Activated CD4-positive, alpha-beta T cell treated with anti-CD3 and anti-CD28 coated beads, Interleukin-2, Interleukin-4, amounts not matched to agents 100 ng/mL and 50 ng/mL, durations not matched to agents 16 hours and 8 hours (primary cell): ENCODE data around the gene KRTAP10-10.
"Not testable (repeated sequence)": the region's sequence is repeated elsewhere in the genome, so short reads cannot be mapped to it uniquely, and the experiment has no call there.

Experiments
- DNase-seq: peaks from one replicate; pipeline ENCODE4 v3.0.0-alpha.2; 2020; ENCODE audit warnings: low spot score

KRTAP10-10 gene

GRCh38 chr21:44650265-44650972, 13.3 kb downstream of the KRTAP10-10 start:
- no peak for DNase-seq

- no peak for DNase-seq
Observed at GRCh38 chr21:44650973-44651675, 14.0 kb downstream of the KRTAP10-10 start.

- DNase-seq: no peak
Observed at GRCh38 chr21:44653123-44653522, 16.0 kb downstream of the KRTAP10-10 start.

GRCh38 chr21:44653656-44654575, 16.8 kb downstream of the KRTAP10-10 start:
- DNase-seq: no peak

GRCh38 chr21:44654576-44655175, 17.5 kb downstream of the KRTAP10-10 start, which contains the start of gene KRTAP12-4:
KRTAP12-4 (minus strand) TSS chr21:44654659; CDS start chr21:44654614, 45 bp downstream.
- DNase-seq: no peak

- DNase-seq: no peak
Observed at GRCh38 chr21:44656868-44657267, 19.7 kb downstream of the KRTAP10-10 start.

- peak; percentile 46 for DNase-seq
Observed at GRCh38 chr21:44657635-44658540, 20.7 kb downstream of the KRTAP10-10 start, which contains the start of gene KRTAP12-3. KRTAP12-3 (plus strand) TSS chr21:44657932; CDS start chr21:44657980, 48 bp downstream.

GRCh38 chr21:44658541-44658910, 21.4 kb downstream of the KRTAP10-10 start:
- no peak for DNase-seq

- DNase-seq: no peak
Observed at GRCh38 chr21:44658913-44659595, 21.9 kb downstream of the KRTAP10-10 start.

- DNase-seq: not testable (repeated sequence)
Observed at GRCh38 chr21:44661567-44661966, 24.4 kb downstream of the KRTAP10-10 start.

- DNase-seq: no peak
Observed at GRCh38 chr21:44664691-44665090, 27.5 kb downstream of the KRTAP10-10 start.

GRCh38 chr21:44666401-44667320, 29.5 kb downstream of the KRTAP10-10 start, which contains the start of gene KRTAP12-2:
KRTAP12-2 (minus strand) TSS chr21:44666927; CDS start chr21:44666886, 41 bp downstream.
- DNase-seq: no peak

- DNase-seq: no peak
Observed at GRCh38 chr21:44667612-44668011, 30.5 kb downstream of the KRTAP10-10 start.

GRCh38 chr21:44670642-44671432, 33.7 kb downstream of the KRTAP10-10 start:
- DNase-seq: no peak

- no peak for DNase-seq
Observed at GRCh38 chr21:44671911-44672310, 34.8 kb downstream of the KRTAP10-10 start.

- DNase-seq: no peak
Observed at GRCh38 chr21:44677881-44678280, 40.7 kb downstream of the KRTAP10-10 start.

- no peak for DNase-seq
Observed at GRCh38 chr21:44681152-44681551, 44.0 kb downstream of the KRTAP10-10 start.
